ENCODE measurements around the gene OXNAD1.

The OXNAD1 gene, protein sequence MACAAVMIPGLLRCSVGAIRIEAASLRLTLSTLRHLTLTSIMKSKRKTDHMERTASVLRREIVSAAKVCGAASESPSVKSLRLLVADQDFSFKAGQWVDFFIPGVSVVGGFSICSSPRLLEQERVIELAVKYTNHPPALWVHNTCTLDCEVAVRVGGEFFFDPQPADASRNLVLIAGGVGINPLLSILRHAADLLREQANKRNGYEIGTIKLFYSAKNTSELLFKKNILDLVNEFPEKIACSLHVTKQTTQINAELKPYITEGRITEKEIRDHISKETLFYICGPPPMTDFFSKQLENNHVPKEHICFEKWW

DNA sequence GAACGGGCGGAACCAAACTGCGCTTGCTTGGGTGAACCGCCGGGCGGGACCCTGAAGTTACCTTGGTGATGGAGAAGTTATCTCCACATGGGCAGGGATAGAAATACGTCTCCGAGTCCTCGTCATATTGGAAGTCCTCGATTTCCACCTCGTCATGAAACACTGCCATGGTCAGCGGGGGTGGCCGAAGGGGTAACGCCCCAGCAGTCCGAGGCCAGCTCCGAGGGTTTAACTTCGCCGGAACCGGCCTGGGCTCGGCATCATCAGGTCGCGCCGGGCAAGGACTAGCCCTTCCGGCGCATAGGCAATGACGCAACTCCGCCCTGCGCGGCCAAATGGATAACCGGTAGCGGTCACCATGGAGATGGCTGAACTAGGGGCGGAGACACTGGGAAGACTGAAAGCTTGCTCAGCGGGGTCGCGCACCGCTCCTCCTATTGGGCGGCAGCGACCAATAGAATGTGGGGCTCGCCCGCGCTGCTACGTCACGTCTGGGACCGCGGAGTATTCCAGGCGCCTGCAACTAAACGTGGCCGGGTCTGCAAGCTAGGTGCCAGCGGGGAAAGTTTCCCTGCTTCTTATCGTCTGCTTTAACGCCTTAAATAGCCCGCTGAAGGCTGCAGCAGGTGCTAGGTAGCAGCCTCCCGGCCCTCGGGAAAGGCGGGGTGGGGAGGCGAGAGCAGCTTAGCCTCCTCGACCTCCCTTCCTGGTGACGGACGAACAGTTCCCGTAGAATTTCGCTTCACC is at the start of gene OXNAD1, which contains the start of gene DPH3:
Gene OXNAD1 (plus strand): TSS at position 505 of the 747 bp plus-strand sequence. CDS start 5,741 bp downstream, outside the sequence.
Gene DPH3 (minus strand): TSS at position 236 of the 747 bp plus-strand sequence. CDS start 67 bp downstream, at position 169.
- Histone ChIP-seq H3K27me3 (ENCODE audit: control insufficient read depth in 2 of 2, insufficient read depth in 2 of 2, low read length in 2 of 2) (no peaks in the 10 kb centered on the region), H3K9me3 (ENCODE audit: control insufficient read depth in 2 of 2, low read length in 2 of 2) (no peaks in the 10 kb centered on the region), H3K27ac (ENCODE audit: low read depth in 2 of 2, low read length in 2 of 2) (peak within 1 kb of the TSS; percentile 91 to 94), H3K4me1 (ENCODE audit: control insufficient read depth in 2 of 2, insufficient read depth in 2 of 2, low read length in 2 of 2) (peaks cover 17 to 22% of the 10 kb centered on the region in 2 donors), H3K9ac (ENCODE audit: low read depth in 1 of 2, low read length in 2 of 2) (peak within 1 kb of the TSS; percentile 88 to 96), H3K36me3 (ENCODE audit: control insufficient read depth in 2 of 2, insufficient read depth in 2 of 2, low read length in 2 of 2) (peaks cover 0 to 10% of the 10 kb centered on the region in 2 donors), H3K4me3 (ENCODE audit: low read length in 2 of 2) (peak within 1 kb of the TSS; percentile 90 to 98)

DNA sequence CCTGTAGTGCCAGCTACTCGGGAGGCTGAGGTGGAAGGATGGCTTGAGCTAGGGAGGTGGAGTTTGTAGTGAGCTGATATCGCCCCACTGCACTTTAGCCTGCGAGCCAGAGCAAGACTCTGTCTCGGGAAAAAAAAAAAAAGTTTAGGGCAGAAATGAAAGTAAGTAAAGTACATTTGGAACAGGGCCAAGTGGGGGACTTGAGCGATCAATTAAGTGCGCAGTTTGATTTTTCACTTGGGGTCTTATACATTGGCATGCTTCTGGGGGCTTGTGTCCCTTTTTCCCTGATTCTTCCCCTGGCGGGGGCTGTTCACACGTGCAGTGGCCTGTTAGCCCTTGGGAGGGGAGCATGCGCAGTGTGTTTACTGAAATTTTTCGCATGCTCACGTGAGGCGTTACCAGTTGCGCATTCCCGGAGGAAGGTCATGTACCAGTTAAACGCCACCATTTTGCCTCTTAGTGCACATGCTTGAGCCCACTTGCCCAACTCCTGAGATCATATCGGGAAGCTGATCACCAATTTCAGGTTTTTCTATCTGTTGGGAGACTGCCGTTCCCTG is 48.6 kb upstream of the OXNAD1 start:
- Histone ChIP-seq H3K27ac (ENCODE audit: low read depth in 2 of 2, low read length in 2 of 2) (no peak overlapping the region), H3K9ac (ENCODE audit: low read depth in 1 of 2, low read length in 2 of 2) (no peak overlapping the region), H3K9me3 (ENCODE audit: control insufficient read depth in 2 of 2, low read length in 2 of 2) (no peaks in the 10 kb centered on the region), H3K4me1 (ENCODE audit: control insufficient read depth in 2 of 2, insufficient read depth in 2 of 2, low read length in 2 of 2) (no peaks in the 10 kb centered on the region), H3K4me3 (ENCODE audit: low read length in 2 of 2) (peak overlapping the region in 1 of 2 donors; percentile 3), H3K36me3 (ENCODE audit: control insufficient read depth in 2 of 2, insufficient read depth in 2 of 2, low read length in 2 of 2) (no peaks in the 10 kb centered on the region), H3K27me3 (ENCODE audit: control insufficient read depth in 2 of 2, insufficient read depth in 2 of 2, low read length in 2 of 2) (peaks cover 0 to 4% of the 10 kb centered on the region in 2 donors)

DNA sequence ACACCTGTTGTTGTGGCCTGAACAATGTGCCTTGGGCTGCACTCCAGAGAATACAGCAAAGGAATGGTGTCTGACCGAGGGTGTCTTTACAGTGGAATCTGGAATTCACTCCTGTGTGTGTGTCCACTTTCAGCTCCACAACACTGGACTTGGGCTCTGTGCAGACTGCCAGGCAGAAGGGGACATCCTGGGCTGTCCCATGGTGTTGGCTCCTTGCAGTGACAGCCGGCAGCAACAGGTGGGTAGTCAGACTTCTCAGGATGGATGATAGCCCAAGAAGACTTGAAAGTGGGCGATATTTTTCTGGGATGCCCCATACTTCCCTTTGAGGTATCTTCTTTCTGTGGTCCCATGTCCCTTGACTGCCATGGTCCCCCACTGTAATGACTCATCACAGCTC is 45.2 kb upstream of the OXNAD1 start:
- Histone ChIP-seq H3K27ac (ENCODE audit: low read depth in 2 of 2, low read length in 2 of 2) (no peak overlapping the region), H3K36me3 (ENCODE audit: control insufficient read depth in 2 of 2, insufficient read depth in 2 of 2, low read length in 2 of 2) (no peaks in the 10 kb centered on the region), H3K9ac (ENCODE audit: low read depth in 1 of 2, low read length in 2 of 2) (no peak overlapping the region), H3K9me3 (ENCODE audit: control insufficient read depth in 2 of 2, low read length in 2 of 2) (no peaks in the 10 kb centered on the region), H3K4me1 (ENCODE audit: control insufficient read depth in 2 of 2, insufficient read depth in 2 of 2, low read length in 2 of 2) (no peaks in the 10 kb centered on the region), H3K4me3 (ENCODE audit: low read length in 2 of 2) (no peak overlapping the region), H3K27me3 (ENCODE audit: control insufficient read depth in 2 of 2, insufficient read depth in 2 of 2, low read length in 2 of 2) (no peaks in the 10 kb centered on the region)

DNA sequence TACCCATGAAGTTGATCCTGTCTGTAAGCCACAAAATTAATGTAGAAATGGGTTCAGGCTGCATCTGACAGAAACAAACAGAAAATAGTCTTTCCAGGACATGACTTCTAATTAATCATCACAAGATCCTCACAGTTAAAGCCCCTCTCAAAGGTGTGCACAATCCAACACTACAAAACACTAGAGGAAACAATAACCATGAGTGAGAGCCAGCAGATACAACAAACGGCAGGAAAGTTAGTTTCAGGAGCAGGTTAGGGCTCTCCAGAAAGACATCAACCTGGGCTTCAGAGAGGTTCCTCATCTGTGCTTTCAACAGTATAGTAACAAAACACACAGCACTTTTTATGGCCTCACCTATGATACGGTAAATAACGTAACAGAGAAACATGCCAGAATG is 43.0 kb upstream of the OXNAD1 start:
- Histone ChIP-seq H3K27ac (ENCODE audit: low read depth in 2 of 2, low read length in 2 of 2) (no peak overlapping the region), H3K9me3 (ENCODE audit: control insufficient read depth in 2 of 2, low read length in 2 of 2) (no peaks in the 10 kb centered on the region), H3K36me3 (ENCODE audit: control insufficient read depth in 2 of 2, insufficient read depth in 2 of 2, low read length in 2 of 2) (no peaks in the 10 kb centered on the region), H3K27me3 (ENCODE audit: control insufficient read depth in 2 of 2, insufficient read depth in 2 of 2, low read length in 2 of 2) (no peaks in the 10 kb centered on the region), H3K4me1 (ENCODE audit: control insufficient read depth in 2 of 2, insufficient read depth in 2 of 2, low read length in 2 of 2) (no peaks in the 10 kb centered on the region), H3K4me3 (ENCODE audit: low read length in 2 of 2) (no peak overlapping the region), H3K9ac (ENCODE audit: low read depth in 1 of 2, low read length in 2 of 2) (no peak overlapping the region)

DNA sequence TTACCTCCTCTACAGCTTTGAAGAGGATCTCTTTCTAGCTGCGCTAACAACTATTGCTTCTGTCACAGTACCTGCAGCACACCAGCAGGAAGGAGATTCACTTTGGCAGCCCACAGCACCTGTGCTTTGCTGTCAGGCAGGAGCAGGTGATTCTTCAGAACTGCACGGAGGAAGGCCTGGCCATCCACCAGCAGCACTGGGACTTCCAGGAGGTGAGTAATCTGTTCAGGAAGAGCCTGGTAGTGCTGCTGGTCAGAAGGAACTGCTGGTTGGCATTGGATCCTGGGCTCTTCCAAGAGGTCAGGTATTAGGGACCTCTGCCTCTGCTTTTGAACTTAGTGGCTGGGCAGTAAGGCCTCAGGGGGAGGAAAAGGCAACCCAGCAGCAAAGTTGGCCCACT is 42.5 kb upstream of the OXNAD1 start:
- no peak overlapping the region for H3K9ac ChIP-seq (ENCODE audit: low read depth in 1 of 2, low read length in 2 of 2)
- no peak overlapping the region for H3K4me3 ChIP-seq (ENCODE audit: low read length in 2 of 2)
- H3K36me3 ChIP-seq (ENCODE audit: control insufficient read depth in 2 of 2, insufficient read depth in 2 of 2, low read length in 2 of 2): no peaks in the 10 kb centered on the region
- H3K9me3 ChIP-seq (ENCODE audit: control insufficient read depth in 2 of 2, low read length in 2 of 2): no peaks in the 10 kb centered on the region
- H3K4me1 ChIP-seq (ENCODE audit: control insufficient read depth in 2 of 2, insufficient read depth in 2 of 2, low read length in 2 of 2): no peaks in the 10 kb centered on the region
- H3K27me3 ChIP-seq (ENCODE audit: control insufficient read depth in 2 of 2, insufficient read depth in 2 of 2, low read length in 2 of 2): no peaks in the 10 kb centered on the region
- H3K27ac ChIP-seq (ENCODE audit: low read depth in 2 of 2, low read length in 2 of 2): no peak overlapping the region

DNA sequence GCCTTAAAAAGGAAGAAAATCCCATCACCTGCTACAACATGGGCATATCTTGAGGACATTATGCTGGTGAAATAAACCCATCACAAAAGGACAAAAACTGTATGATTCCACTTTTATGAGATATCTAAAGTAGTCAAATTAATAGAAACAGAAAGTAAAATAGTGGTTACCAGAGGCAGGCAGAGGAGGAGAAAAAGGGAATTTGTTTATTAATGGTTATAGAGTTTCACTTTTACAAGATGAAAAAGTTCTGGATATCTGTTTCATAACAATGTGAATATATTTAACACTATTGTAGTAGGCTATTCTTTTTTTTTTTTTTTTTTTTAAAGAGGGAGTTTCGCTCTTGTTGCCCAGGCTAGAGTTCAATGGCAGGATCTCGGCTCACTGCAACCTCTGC is 40.7 kb upstream of the OXNAD1 start:
- Histone ChIP-seq H3K4me3 (ENCODE audit: low read length in 2 of 2) (no peak overlapping the region), H3K36me3 (ENCODE audit: control insufficient read depth in 2 of 2, insufficient read depth in 2 of 2, low read length in 2 of 2) (no peaks in the 10 kb centered on the region), H3K27ac (ENCODE audit: low read depth in 2 of 2, low read length in 2 of 2) (no peak overlapping the region), H3K27me3 (ENCODE audit: control insufficient read depth in 2 of 2, insufficient read depth in 2 of 2, low read length in 2 of 2) (no peaks in the 10 kb centered on the region), H3K4me1 (ENCODE audit: control insufficient read depth in 2 of 2, insufficient read depth in 2 of 2, low read length in 2 of 2) (no peaks in the 10 kb centered on the region), H3K9ac (ENCODE audit: low read depth in 1 of 2, low read length in 2 of 2) (no peak overlapping the region), H3K9me3 (ENCODE audit: control insufficient read depth in 2 of 2, low read length in 2 of 2) (no peaks in the 10 kb centered on the region)

DNA sequence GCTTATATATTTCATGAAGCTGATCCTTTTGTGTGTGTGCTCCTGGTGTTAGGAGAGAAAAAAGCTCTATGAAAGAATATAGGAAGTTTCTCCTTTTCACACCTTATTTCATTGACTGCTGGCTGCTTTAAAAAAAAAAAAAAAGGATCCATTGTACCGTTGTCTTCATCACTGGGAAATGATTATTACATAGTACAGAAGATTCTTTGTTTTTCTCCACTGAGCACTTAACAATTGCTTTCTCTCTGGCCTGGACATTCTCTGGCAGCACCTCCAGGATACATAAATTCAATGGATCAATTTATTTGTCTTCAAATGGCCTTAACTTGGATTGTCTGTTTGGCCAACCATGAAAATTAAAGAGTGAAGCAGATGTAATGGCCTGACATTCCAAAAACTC is 37.4 kb upstream of the OXNAD1 start:
- no peak overlapping the region for H3K27ac ChIP-seq (ENCODE audit: low read depth in 2 of 2, low read length in 2 of 2)
- H3K4me3 ChIP-seq (ENCODE audit: low read length in 2 of 2): no peak overlapping the region
- no peaks in the 10 kb centered on the region for H3K4me1 ChIP-seq (ENCODE audit: control insufficient read depth in 2 of 2, insufficient read depth in 2 of 2, low read length in 2 of 2)
- no peaks in the 10 kb centered on the region for H3K36me3 ChIP-seq (ENCODE audit: control insufficient read depth in 2 of 2, insufficient read depth in 2 of 2, low read length in 2 of 2)
- H3K27me3 ChIP-seq (ENCODE audit: control insufficient read depth in 2 of 2, insufficient read depth in 2 of 2, low read length in 2 of 2): no peaks in the 10 kb centered on the region
- H3K9ac ChIP-seq (ENCODE audit: low read depth in 1 of 2, low read length in 2 of 2): no peak overlapping the region
- H3K9me3 ChIP-seq (ENCODE audit: control insufficient read depth in 2 of 2, low read length in 2 of 2): no peaks in the 10 kb centered on the region

DNA sequence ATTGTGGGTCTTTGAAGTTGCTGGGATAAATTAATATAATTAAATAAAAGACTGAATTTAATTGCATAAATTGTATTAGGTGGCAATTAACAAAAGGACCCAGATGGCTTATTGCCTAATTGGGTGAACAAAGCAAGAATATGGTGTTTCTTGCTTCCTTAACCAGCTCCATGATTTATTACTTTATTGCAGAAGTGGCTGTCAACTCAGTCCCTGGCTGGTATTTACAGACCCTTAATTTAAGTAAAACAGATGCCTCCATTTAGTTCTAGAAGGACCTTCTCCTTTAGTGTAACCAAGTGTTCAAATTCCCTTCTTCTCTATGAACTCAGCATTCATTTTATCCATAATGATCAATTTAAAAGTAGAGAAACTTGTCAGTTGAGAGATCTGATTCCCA is 35.3 kb upstream of the OXNAD1 start:
- Histone ChIP-seq H3K4me1 (ENCODE audit: control insufficient read depth in 2 of 2, insufficient read depth in 2 of 2, low read length in 2 of 2) (no peaks in the 10 kb centered on the region), H3K9ac (ENCODE audit: low read depth in 1 of 2, low read length in 2 of 2) (no peak overlapping the region), H3K9me3 (ENCODE audit: control insufficient read depth in 2 of 2, low read length in 2 of 2) (no peaks in the 10 kb centered on the region), H3K4me3 (ENCODE audit: low read length in 2 of 2) (no peak overlapping the region), H3K27ac (ENCODE audit: low read depth in 2 of 2, low read length in 2 of 2) (no peak overlapping the region), H3K27me3 (ENCODE audit: control insufficient read depth in 2 of 2, insufficient read depth in 2 of 2, low read length in 2 of 2) (no peaks in the 10 kb centered on the region), H3K36me3 (ENCODE audit: control insufficient read depth in 2 of 2, insufficient read depth in 2 of 2, low read length in 2 of 2) (no peaks in the 10 kb centered on the region)

DNA sequence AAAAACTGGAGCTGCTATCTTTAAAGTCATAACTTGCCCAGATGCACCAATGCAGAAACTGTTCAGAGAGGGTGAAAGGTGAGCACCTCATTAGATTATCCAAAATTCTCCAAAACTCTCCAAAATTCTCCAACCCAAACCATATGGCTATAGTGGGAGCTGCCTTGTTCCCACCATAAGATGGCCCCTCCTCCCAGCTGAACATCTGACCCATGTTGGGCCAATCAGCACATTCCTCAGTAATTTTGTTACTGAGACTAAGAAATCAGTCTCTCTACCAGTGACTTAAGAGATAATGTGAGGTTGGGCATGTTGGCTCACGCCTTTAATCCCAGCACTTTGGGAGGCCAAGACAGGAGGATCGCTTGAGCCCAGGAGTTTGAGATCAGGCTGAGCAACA is 33.0 kb upstream of the OXNAD1 start:
- H3K4me1 ChIP-seq (ENCODE audit: control insufficient read depth in 2 of 2, insufficient read depth in 2 of 2, low read length in 2 of 2): no peaks in the 10 kb centered on the region
- H3K4me3 ChIP-seq (ENCODE audit: low read length in 2 of 2): no peak overlapping the region
- no peak overlapping the region for H3K27ac ChIP-seq (ENCODE audit: low read depth in 2 of 2, low read length in 2 of 2)
- no peaks in the 10 kb centered on the region for H3K9me3 ChIP-seq (ENCODE audit: control insufficient read depth in 2 of 2, low read length in 2 of 2)
- H3K36me3 ChIP-seq (ENCODE audit: control insufficient read depth in 2 of 2, insufficient read depth in 2 of 2, low read length in 2 of 2): no peaks in the 10 kb centered on the region
- H3K9ac ChIP-seq (ENCODE audit: low read depth in 1 of 2, low read length in 2 of 2): no peak overlapping the region
- H3K27me3 ChIP-seq (ENCODE audit: control insufficient read depth in 2 of 2, insufficient read depth in 2 of 2, low read length in 2 of 2): no peaks in the 10 kb centered on the region

DNA sequence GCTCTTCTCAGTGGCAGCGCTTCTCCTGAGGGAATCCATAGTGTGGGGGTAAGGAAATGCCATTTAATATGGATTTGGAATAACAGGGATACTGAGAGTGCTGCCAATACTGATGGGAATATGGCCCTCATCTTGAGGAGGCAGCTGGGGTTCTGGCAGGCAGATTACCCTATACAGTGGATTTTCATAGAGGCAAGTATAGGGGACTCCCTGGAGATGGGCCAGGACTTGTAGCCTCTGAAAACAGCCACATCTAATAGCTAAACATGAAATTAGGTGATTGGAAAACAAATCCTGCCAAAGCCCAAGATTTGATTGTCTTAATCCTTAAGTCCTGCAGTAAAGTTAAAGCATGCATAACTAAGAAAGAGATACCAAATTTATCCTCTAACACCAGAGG is 31.2 kb upstream of the OXNAD1 start:
- H3K9me3 ChIP-seq (ENCODE audit: control insufficient read depth in 2 of 2, low read length in 2 of 2): no peaks in the 10 kb centered on the region
- no peak overlapping the region for H3K27ac ChIP-seq (ENCODE audit: low read depth in 2 of 2, low read length in 2 of 2)
- H3K36me3 ChIP-seq (ENCODE audit: control insufficient read depth in 2 of 2, insufficient read depth in 2 of 2, low read length in 2 of 2): no peaks in the 10 kb centered on the region
- no peak overlapping the region for H3K9ac ChIP-seq (ENCODE audit: low read depth in 1 of 2, low read length in 2 of 2)
- no peaks in the 10 kb centered on the region for H3K4me1 ChIP-seq (ENCODE audit: control insufficient read depth in 2 of 2, insufficient read depth in 2 of 2, low read length in 2 of 2)
- H3K27me3 ChIP-seq (ENCODE audit: control insufficient read depth in 2 of 2, insufficient read depth in 2 of 2, low read length in 2 of 2): no peaks in the 10 kb centered on the region
- H3K4me3 ChIP-seq (ENCODE audit: low read length in 2 of 2): no peak overlapping the region

Measured in mucosa of rectum (tissue), 2 donors.